ENCODE data around the gene RBM7.

RBM7 gene

DNA sequence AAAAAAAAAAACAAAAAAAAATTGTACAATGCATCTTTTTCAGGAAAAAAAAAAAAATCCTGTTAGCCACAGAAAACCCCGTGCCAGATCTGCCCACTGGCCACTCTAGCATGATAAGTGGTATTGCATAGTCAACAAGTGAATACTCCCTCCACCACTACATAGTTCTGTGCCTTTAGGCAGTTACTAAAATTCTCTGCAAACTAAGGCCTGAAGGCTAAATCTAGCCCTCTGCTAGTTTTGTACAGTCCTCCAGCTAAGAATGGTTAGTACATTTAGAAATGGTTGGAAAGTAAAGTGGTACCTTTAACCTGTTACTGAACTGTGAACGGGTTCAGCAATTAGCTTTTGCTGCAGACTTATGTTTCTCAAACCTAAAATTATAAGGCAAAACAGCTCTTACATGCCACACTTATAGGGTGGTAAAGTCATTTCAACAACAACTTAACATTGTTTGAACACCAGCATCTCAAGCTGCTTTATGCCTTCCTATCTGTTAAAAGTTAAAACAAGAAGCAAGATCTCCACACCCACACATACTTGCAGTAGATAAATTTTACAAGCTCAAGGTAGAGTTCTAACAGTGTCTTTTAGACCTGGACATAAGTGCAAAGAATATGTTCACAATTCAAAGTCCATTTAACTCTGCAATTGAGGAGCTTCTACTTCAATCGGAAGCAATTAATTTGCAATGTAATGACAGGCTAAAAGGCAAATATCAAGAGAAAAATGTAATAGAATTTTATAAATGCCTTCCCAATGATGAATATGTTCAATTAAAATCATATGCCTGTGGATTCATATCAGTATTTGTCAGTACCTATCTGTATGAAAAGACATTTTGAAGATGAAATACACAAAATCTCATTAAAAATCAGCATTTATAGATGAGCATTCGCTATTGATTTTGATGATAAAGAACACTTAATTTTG lies 7.5 kb upstream of the RBM7 start:
- no peak for TF ChIP-seq CTCF (IDR thresholded peaks at IDR 0.05)
- Histone ChIP-seq H3K4me1 (no peaks in the 10 kb centered on the region), H3K27ac (no peak overlapping the region), H3K36me3 (ENCODE audit: control insufficient read depth, insufficient read depth, low read length) (no peaks in the 10 kb centered on the region), H3K9ac (no peak overlapping the region), H3K4me2 (ENCODE audit: low read length) (no peak overlapping the region), H3K27me3 (ENCODE audit: control insufficient read depth, insufficient read depth, low read length) (no peaks in the 10 kb centered on the region), H3K4me3 (ENCODE audit: low read depth, low read length) (no peak overlapping the region), H2AFZ (no peak overlapping the region), H3K79me2 (no peaks in the 10 kb centered on the region), H3K9me3 (ENCODE audit: control insufficient read depth, low read length) (no peaks in the 10 kb centered on the region)

DNA sequence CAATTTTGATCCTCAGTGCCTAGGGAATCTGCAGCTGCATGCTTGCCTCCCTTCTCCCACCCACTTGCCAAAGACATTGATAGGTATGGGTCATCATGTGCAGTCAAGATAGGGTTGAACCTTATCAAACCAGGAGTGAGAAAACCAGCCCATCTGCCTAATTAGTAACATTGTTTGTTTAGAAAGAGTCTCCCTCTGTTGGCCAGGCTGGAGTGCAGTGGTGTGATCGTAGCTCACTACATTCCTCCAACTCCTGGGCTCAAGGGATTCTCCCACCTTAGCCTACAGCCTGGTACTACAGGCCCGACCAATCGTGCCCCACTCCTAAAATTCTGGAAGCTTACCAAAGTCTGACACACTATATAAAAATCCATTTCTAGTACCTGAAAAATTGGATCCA lies 4.7 kb upstream of the RBM7 start:
- TF ChIP-seq CTCF (IDR thresholded peaks at IDR 0.05), result no peak
- Histone ChIP-seq H3K79me2 (peaks cover under 1% of the 10 kb centered on the region), H3K4me1 (no peaks in the 10 kb centered on the region), H3K27me3 (ENCODE audit: control insufficient read depth, insufficient read depth, low read length) (no peaks in the 10 kb centered on the region), H3K4me2 (ENCODE audit: low read length) (no peak overlapping the region), H2AFZ (no peak overlapping the region), H3K9ac (no peak overlapping the region), H3K27ac (no peak overlapping the region), H3K36me3 (ENCODE audit: control insufficient read depth, insufficient read depth, low read length) (no peaks in the 10 kb centered on the region), H3K9me3 (ENCODE audit: control insufficient read depth, low read length) (no peaks in the 10 kb centered on the region), H3K4me3 (ENCODE audit: low read depth, low read length) (no peak overlapping the region)

GRCh38 chr11:114396916-114397315 lies 3.5 kb upstream of the RBM7 start:
- H3K27me3 ChIP-seq (ENCODE audit: control insufficient read depth, insufficient read depth, low read length), result no peaks in the 10 kb centered on the region
- peaks cover 8% of the 10 kb centered on the region for H3K79me2 ChIP-seq
- no peak overlapping the region for H3K27ac ChIP-seq
- no peak overlapping the region for H3K9ac ChIP-seq
- H3K4me2 ChIP-seq (ENCODE audit: low read length), result no peak overlapping the region
- H3K9me3 ChIP-seq (ENCODE audit: control insufficient read depth, low read length), result no peaks in the 10 kb centered on the region
- H3K4me3 ChIP-seq (ENCODE audit: low read depth, low read length), result no peak overlapping the region
- H3K4me1 ChIP-seq, result no peaks in the 10 kb centered on the region
- H3K36me3 ChIP-seq (ENCODE audit: control insufficient read depth, insufficient read depth, low read length), result no peaks in the 10 kb centered on the region
- no peak overlapping the region for H2AFZ ChIP-seq
- no peak for TF ChIP-seq CTCF (IDR thresholded peaks at IDR 0.05)

DNA sequence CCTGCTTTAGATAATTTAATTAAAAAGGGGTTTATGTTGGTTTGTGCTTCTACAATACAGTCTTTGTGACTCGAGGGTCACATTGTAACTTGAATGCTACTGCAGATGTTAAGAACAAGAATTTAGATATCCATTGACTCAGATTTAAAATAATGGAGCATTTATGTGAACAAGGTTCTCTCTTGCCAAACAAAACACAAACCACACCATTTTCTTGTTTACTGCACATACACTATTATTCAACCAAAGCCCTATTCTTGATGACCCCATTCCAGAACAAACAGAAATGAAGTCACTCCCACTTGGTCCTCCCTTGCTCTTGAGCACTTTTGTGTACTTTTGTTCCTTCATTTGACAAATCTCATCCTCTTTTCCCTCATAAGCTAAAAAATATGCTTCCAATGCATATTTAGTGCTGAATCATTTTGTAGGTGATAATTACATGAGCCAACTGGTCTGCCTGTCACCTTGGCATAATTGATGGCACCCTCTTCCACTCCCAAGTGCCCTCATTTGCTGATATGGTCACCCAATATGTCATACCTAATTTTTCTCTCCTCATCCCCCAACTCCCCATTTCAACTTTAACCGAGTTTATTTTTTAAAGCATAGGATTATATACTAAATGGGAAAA lies 3.0 kb upstream of the RBM7 start:
- H3K9ac ChIP-seq, result no peak overlapping the region
- H3K36me3 ChIP-seq (ENCODE audit: control insufficient read depth, insufficient read depth, low read length), result no peaks in the 10 kb centered on the region
- no peaks in the 10 kb centered on the region for H3K4me1 ChIP-seq
- no peak overlapping the region for H3K4me2 ChIP-seq (ENCODE audit: low read length)
- H3K79me2 ChIP-seq, result peaks cover 9% of the 10 kb centered on the region
- H3K9me3 ChIP-seq (ENCODE audit: control insufficient read depth, low read length), result no peaks in the 10 kb centered on the region
- no peak for TF ChIP-seq CTCF (IDR thresholded peaks at IDR 0.05)
- no peak overlapping the region for H2AFZ ChIP-seq
- H3K27me3 ChIP-seq (ENCODE audit: control insufficient read depth, insufficient read depth, low read length), result no peaks in the 10 kb centered on the region
- no peak overlapping the region for H3K27ac ChIP-seq
- no peak overlapping the region for H3K4me3 ChIP-seq (ENCODE audit: low read depth, low read length)

All from parathyroid adenoma (tissue), 2 donors.